Suprapubic skin (tissue), 4 donors: ENCODE results near the gene VTI1A.

ENCODE experiments used
- CTCF ChIP-seq, 2 donors: fragments of 200-600 bp in 1 of 2; fragments of 450-650 bp in 1 of 2; sonication (generic) in 1 of 2; IDR thresholded peaks; one replicate each; pipeline ENCODE4 v1.5.1; 2016 to 2019; ENCODE audit warnings: antibody characterized with exemption in 2 of 2, mild to moderate bottlenecking in 1 of 2, moderate library complexity in 1 of 2
- EP300 ChIP-seq: sonication (generic); formaldehyde crosslinking; IDR thresholded peaks from one replicate; pipeline ENCODE4 v1.6.1; 2017; ENCODE audit warnings: antibody characterized with exemption
- POLR2A ChIP-seq, 2 donors: fragments of 450-650 bp; IDR thresholded peaks; one replicate each; pipeline ENCODE4 v1.6.1; 2017; ENCODE audit warnings: antibody characterized with exemption in 2 of 2, mild to moderate bottlenecking in 2 of 2, moderate library complexity in 2 of 2
- POLR2AphosphoS5 ChIP-seq, 3 donors: sonication (generic); formaldehyde crosslinking; IDR thresholded peaks; one replicate each; pipeline ENCODE4 v1.6.1; 2017; ENCODE audit warnings: antibody characterized with exemption in 3 of 3

- TF ChIP-seq CTCF (IDR thresholded peaks at IDR 0.05) (no peak), POLR2A (IDR thresholded peaks at IDR 0.05) (no peak), EP300 (no peak), POLR2AphosphoS5 (IDR thresholded peaks at IDR 0.05) (no peak)
Measured at GRCh38 chr10:112426111-112426510, 20.9 kb upstream of the VTI1A start.
